HG03039 (cell line): ENCODE measurements around the gene MMS22L.
A peak's percentile ranks its signal among the peaks of the same experiment; 100 is the strongest.
"Not testable (repeated sequence)": the region's sequence is repeated elsewhere in the genome, so short reads cannot be mapped to it uniquely, and the experiment has no call there.

Source experiments
- ATAC-seq: cut with Tn5 transposase; IDR thresholded peaks from one replicate; pipeline ENCODE4 v1.9.1; 2021; ENCODE audit warnings: mild to moderate bottlenecking, moderate library complexity; ENCODE audit not compliant: unreplicated experiment

Gene MMS22L

DNA sequence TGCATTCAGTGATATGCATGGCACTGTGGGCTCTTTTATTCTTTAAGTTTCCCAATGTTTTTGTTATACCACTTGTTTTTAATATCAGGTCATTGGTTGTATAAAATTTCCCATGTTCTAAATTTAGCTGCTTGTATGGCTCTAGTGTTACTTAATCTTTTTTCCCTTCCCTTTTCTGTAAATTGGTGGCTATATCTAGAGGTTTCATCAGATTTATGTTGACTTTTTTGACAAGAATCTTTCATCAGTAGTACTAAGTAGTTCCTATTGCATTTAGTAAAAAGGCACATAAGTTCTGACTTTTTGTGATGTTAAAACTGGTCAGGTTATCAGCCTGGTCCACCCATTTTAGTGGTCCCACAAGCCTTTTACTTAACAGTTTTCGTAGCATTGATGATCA, 51.1 kb downstream of the MMS22L start:
- ATAC-seq, result no peak

DNA sequence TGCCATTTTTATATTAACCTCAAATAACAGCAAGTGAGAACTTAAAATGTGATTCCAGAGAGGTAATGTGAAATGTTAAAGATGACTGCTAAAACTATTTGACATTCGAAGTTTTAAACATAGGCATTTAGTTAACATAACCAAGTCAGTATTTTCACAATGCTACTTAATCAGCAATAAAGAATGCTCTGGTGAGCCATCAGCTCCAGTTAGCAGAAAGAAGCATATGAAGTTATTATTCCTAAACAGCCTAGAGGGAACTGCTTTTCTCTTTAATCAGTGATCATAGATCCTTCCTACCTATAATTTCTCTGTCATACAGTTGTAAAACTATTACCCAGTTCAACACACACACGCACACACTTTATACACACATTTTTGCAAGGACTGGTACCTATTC, 60.1 kb downstream of the MMS22L start:
- ATAC-seq, result no peak

- ATAC-seq, result no peak
These were observed 64.1 kb downstream of the MMS22L start for GRCh38 chr6:97218912-97219311.

GRCh38 chr6:97215157-97215769, 67.8 kb downstream of the MMS22L start:
- ATAC-seq, result no peak

- no peak for ATAC-seq
These were observed 68.3 kb downstream of the MMS22L start for GRCh38 chr6:97214671-97215070.

- no peak for ATAC-seq
These were observed 75.6 kb downstream of the MMS22L start for GRCh38 chr6:97207383-97207782.

GRCh38 chr6:97205966-97206365, 77.0 kb downstream of the MMS22L start:
- no peak for ATAC-seq

DNA sequence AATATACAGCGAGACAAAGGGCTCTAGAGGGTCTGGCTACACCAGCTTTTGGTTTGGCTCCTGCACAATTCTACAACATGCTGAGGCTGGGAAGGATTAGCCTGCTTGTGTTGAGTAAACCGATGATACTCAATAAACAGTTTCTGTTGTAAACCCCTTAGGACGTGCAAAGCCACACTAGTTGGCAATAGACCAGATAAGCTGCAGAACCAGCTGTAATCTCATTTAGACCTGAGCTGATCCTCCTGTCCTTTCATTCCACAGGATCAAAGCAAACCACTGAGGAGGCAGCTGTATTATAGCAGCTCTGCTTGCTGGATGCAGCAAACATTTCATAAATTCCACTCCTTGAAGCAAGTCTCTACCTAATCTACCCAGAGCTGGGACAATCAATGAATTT, 79.7 kb downstream of the MMS22L start:
- ATAC-seq, result no peak

- no peak for ATAC-seq
These were observed 84.9 kb downstream of the MMS22L start for GRCh38 chr6:97198046-97198565.

GRCh38 chr6:97195117-97195516, 87.9 kb downstream of the MMS22L start:
- no peak for ATAC-seq

DNA sequence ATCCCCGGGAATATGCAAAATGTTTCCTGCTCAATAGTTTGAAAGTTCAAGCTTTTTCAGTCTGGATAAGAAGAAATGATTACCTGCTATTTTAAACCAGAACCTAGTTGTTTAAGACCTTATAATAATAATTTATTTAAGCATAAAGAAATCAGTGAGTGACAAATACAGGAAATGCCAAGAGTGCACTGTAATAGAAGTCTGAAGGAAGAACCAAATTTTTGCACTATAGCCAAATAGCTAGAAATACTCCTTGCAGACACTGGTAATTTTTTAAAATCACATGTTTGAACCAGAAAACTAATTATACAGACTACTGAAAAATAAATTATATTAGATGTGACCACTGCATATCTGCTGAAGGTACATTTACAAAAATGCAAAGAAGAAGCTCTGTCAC, 93.2 kb downstream of the MMS22L start:
- ATAC-seq, result no peak

- no peak for ATAC-seq
These were observed 95.1 kb downstream of the MMS22L start for GRCh38 chr6:97187951-97188350.

DNA sequence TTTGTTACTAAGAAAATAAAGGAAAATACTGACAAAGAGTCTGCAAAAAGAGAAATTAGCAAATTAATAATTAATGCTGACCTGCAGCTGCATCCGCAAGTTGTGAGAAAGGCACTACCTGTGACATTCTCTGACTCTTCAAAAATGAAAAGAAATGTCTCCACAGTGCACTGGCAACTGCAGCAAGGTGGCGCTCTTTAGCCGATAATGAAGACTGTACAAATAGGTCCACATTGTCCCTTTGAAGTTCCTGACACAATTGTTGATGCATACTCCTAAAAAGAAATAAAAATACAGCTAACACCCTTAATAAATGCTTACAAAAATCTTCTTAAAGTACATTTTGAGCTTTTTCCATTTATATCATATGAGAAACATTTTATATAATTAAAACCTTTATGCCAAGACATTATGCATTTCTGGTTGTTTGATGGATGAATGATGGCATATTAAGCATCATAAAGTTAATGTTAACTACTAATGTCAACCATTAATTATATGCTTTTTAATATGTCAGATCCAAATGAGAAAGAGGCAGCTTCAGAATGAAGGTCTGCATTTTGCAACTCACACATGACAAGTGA, 96.5 kb downstream of the MMS22L start:
- ATAC-seq, result peak; percentile 86

DNA sequence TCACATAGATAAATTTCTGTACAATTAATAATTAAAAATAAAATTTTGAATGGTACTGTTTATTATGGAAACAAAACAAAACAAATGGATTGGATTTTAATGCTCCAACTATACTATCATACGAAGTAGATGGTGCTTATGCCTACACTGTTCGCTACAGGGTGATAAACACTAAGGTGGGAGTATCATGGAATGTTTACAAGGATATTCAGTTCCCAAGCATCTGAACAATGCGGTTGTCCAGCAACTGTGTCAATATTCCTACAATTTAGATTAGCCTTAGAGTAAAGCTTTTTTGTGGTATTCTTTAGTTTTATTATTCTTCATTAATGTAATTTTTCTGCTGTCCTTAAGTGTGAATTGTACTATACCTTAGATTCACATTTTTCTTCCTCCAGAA, 105.1 kb downstream of the MMS22L start:
- ATAC-seq, result no peak

DNA sequence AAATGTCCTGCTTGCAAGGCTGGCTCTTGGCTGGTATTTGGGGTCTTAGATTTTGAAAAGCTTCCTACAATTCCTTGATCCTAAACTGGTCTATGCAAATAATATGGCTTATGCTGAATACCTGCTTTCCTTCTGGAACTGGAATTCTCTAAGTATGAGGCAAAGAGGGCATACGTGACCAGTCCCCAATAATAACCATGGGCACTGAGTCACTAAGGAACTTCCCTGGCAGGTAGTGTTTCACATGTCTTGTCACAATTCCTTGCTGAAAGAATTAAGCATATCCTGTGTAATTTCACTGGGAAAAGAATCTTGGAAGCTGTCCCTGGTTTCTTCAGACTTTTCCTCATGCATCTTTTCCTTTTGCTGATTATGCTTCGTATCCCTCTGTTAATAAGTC, 106.5 kb downstream of the MMS22L start:
- no peak for ATAC-seq

- ATAC-seq, result no peak
These were observed 107.2 kb downstream of the MMS22L start for GRCh38 chr6:97175806-97176205.

DNA sequence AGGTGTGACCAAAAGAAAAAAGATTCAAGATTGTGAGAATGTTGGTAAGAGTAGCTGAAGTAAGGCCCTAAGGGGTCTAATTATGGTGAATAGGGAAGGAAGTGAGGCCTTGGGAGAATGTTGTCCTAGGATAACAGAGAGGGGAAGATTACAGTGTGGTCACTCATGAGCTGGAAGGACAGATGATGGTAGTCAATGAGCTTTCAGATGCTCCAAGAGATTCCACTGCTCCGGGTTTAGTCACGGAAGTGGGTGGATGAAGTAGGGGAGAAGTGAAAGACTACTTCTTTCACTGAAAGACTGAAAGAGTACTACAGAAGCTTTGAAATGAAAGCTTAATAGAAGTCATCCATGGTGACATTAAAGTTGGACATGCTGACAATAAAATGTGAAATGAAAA, 108.5 kb downstream of the MMS22L start:
- ATAC-seq, result no peak

GRCh38 chr6:97160280-97160679, 122.7 kb downstream of the MMS22L start:
- ATAC-seq, result no peak

- not testable (repeated sequence) for ATAC-seq
These were observed 127.6 kb downstream of the MMS22L start for GRCh38 chr6:97155447-97155846.

GRCh38 chr6:97154015-97154414, 129.0 kb downstream of the MMS22L start:
- no peak for ATAC-seq

- ATAC-seq, result no peak
These were observed 131.4 kb downstream of the MMS22L start for GRCh38 chr6:97151601-97152000.

GRCh38 chr6:97150932-97151331, 132.1 kb downstream of the MMS22L start:
- no peak for ATAC-seq

- no peak for ATAC-seq
These were observed 135.6 kb downstream of the MMS22L start for GRCh38 chr6:97147421-97147820.
